Neural cell (in vitro differentiated cells): ENCODE data around the gene LPIN1. TPM values are rescaled to one million over a fixed set of nuclear protein-coding genes. Genes with fewer than 3 reads are reported as not detected.

Source experiments
- H2AFZ ChIP-seq: fragments of 200-600, 300-800 bp; sonication (generic), shearing (Covaris generic); 2 replicates; pipeline ENCODE4 v1.6.0; 2014; ENCODE audit warnings: low read depth, mild to moderate bottlenecking, antibody characterized with exemption, low read length, moderate library complexity
- H3F3A ChIP-seq: fragments of 200-600 bp; shearing (Covaris generic); 2 replicates; pipeline ENCODE4 v1.6.1; 2016; ENCODE audit warnings: mild to moderate bottlenecking, moderate library complexity, mixed read lengths, antibody characterized with exemption, low read length; ENCODE audit not compliant: insufficient read depth, poor library complexity, severe bottlenecking
- H3K27ac ChIP-seq: fragments of 200-600, 300-800 bp; sonication (generic), shearing (Covaris generic); 2 replicates; pipeline ENCODE4 v1.5.1; 2014; ENCODE audit warnings: mild to moderate bottlenecking, low read length, moderate library complexity
- H3K27me3 ChIP-seq: fragments of 300-800, 200-600 bp; sonication (generic), shearing (Covaris generic); 2 replicates; pipeline ENCODE4 v1.6.0; 2014; ENCODE audit warnings: mild to moderate bottlenecking, low read depth, low read length, moderate library complexity; ENCODE audit not compliant: insufficient read depth
- H3K36me3 ChIP-seq: fragments of 300-800, 200-600 bp; sonication (generic), shearing (Covaris generic); 2 replicates; pipeline ENCODE4 v1.5.1; 2014; ENCODE audit warnings: mild to moderate bottlenecking, antibody characterized with exemption, low read length, moderate library complexity; ENCODE audit not compliant: insufficient read depth
- H3K4me2 ChIP-seq: fragments of 300-800, 200-600 bp; sonication (generic), shearing (Covaris generic); 2 replicates; pipeline ENCODE4 v1.6.0; 2014; ENCODE audit warnings: mild to moderate bottlenecking, low read length
- H3K4me3 ChIP-seq: fragments of 300-800, 200-600 bp; sonication (generic), shearing (Covaris generic); 2 replicates; pipeline ENCODE4 v1.5.1; 2014; ENCODE audit warnings: mild to moderate bottlenecking, low read length, moderate library complexity
- H3K79me2 ChIP-seq: fragments of 200-600 bp; shearing (Covaris generic); replicated peaks from 2 replicates; pipeline ENCODE4 v1.6.0; 2014; ENCODE audit warnings: mild to moderate bottlenecking, low read length, moderate library complexity; ENCODE audit not compliant: insufficient read depth
- H3K9ac ChIP-seq: fragments of 300-800, 200-600 bp; sonication (generic), shearing (Covaris generic); 2 replicates; pipeline ENCODE4 v1.6.1; 2016; ENCODE audit warnings: mild to moderate bottlenecking, low read length, mixed read lengths
- H3K9me2 ChIP-seq: fragments of 200-600 bp; shearing (Covaris generic); 2 replicates; pipeline ENCODE4 v1.6.1; 2016; ENCODE audit warnings: mild to moderate bottlenecking, low read length, mixed read lengths; ENCODE audit not compliant: insufficient read depth
- H3K9me3 ChIP-seq: fragments of 200-600, 300-800 bp; sonication (generic), shearing (Covaris generic); 2 replicates; pipeline ENCODE4 v1.6.1; 2016; ENCODE audit warnings: mild to moderate bottlenecking, mixed run types, low read length, moderate library complexity, mixed read lengths
- H4K20me1 ChIP-seq: fragments of 200-600 bp; shearing (Covaris generic); 2 replicates; pipeline ENCODE4 v1.6.1; 2016; ENCODE audit warnings: mild to moderate bottlenecking, mixed run types; ENCODE audit not compliant: insufficient read depth
- CTCF ChIP-seq: fragments of 450-650 bp; IDR thresholded peaks from 2 replicates; pipeline ENCODE4 v1.5.1; 2014; ENCODE audit warnings: antibody characterized with exemption, mild to moderate bottlenecking, moderate library complexity; ENCODE audit not compliant: poor library complexity, severe bottlenecking
- EP300 ChIP-seq: fragments of 450-650 bp; conservative IDR thresholded peaks from 2 replicates; pipeline ENCODE4 v1.6.1; 2014; ENCODE audit warnings: antibody characterized with exemption, mild to moderate bottlenecking, moderate library complexity; ENCODE audit not compliant: poor library complexity, severe bottlenecking
- EZH2 ChIP-seq: fragments of 200-600, 300-800 bp; shearing (Covaris generic), sonication (generic); IDR thresholded peaks from 2 replicates; pipeline ENCODE4 v1.6.1; 2014; ENCODE audit warnings: antibody characterized with exemption, low read length, borderline replicate concordance, mild to moderate bottlenecking; ENCODE audit not compliant: insufficient read depth, poor library complexity, severe bottlenecking
- MXI1 ChIP-seq: fragments of 450-650 bp; conservative IDR thresholded peaks from 2 replicates; pipeline ENCODE4 v1.6.1; 2014; ENCODE audit warnings: antibody characterized with exemption, mild to moderate bottlenecking; ENCODE audit not compliant: poor library complexity, severe bottlenecking
- POLR2AphosphoS5 ChIP-seq: IDR thresholded peaks from 2 replicates; pipeline ENCODE4 v1.6.1; 2012
- RAD21 ChIP-seq: fragments of 450-650 bp; conservative IDR thresholded peaks from 2 replicates; pipeline ENCODE4 v1.6.1; 2014; ENCODE audit warnings: antibody characterized with exemption, mild to moderate bottlenecking, moderate library complexity
- REST ChIP-seq: IDR thresholded peaks from 2 replicates; pipeline ENCODE4 v1.6.1; 2012; ENCODE audit warnings: borderline replicate concordance
- SMC3 ChIP-seq: fragments of 450-650 bp; conservative IDR thresholded peaks from 2 replicates; pipeline ENCODE4 v1.6.1; 2014; ENCODE audit warnings: antibody characterized with exemption, mild to moderate bottlenecking, moderate library complexity; ENCODE audit not compliant: poor library complexity
- TAF1 ChIP-seq: IDR thresholded peaks from 2 replicates; pipeline ENCODE4 v1.6.1; 2012; ENCODE audit warnings: low read depth
- polyA minus RNA-seq: library from RNA; depleted of rRNA, polyadenylated mRNA; stranded (reverse); fragments of >200 nt; gene quantifications from 2 replicates; pipeline ENCODE4 v1.2.3, GENCODE V29; 2014
- polyA plus RNA-seq: library from polyadenylated mRNA; depleted of rRNA; stranded (reverse); fragments of >200 nt; gene quantifications from 2 replicates; pipeline ENCODE4 v1.2.3, GENCODE V29; 2014

LPIN1 gene
- 44.3 and 47.5 TPM in 2 replicates for polyA plus RNA-seq
- polyA minus RNA-seq: 61.8 and 64.4 TPM in 2 replicates

GRCh38 chr2:11746376-11746806 is at the start of gene LPIN1:
TSS of gene LPIN1 (plus strand) at chr2:11746632. CDS start at chr2:11765542, 18,910 bp downstream.
- no peaks in the 10 kb centered on the region for H3K9me2 ChIP-seq
- H3K36me3 ChIP-seq: no peaks in the 10 kb centered on the region
- H3K4me3 ChIP-seq: peak within 1 kb of the TSS; percentile 95
- peak within 1 kb of the TSS; percentile 94 for H2AFZ ChIP-seq
- no peaks in the 10 kb centered on the region for H3K9me3 ChIP-seq
- H4K20me1 ChIP-seq: no peaks in the 10 kb centered on the region
- H3K9ac ChIP-seq: peak within 1 kb of the TSS; percentile 93
- H3K27ac ChIP-seq: peak within 1 kb of the TSS; percentile 83
- no peak for TF ChIP-seq RAD21
- no peak for TF ChIP-seq EP300
- TF ChIP-seq EZH2: no peak
- TF ChIP-seq CTCF: peak; percentile 42
- peak; percentile 81 for TF ChIP-seq MXI1
- peak; percentile 88 for TF ChIP-seq POLR2AphosphoS5
- H3K79me2 ChIP-seq: peaks cover 35% of the 10 kb centered on the region
- no peaks in the 10 kb centered on the region for H3F3A ChIP-seq
- no peaks in the 10 kb centered on the region for H3K27me3 ChIP-seq
- peak within 1 kb of the TSS; percentile 97 for H3K4me2 ChIP-seq

- no peak overlapping the region for H3K9ac ChIP-seq
- H3K4me3 ChIP-seq: no peak overlapping the region
- H4K20me1 ChIP-seq: no peaks in the 10 kb centered on the region
- TF ChIP-seq MXI1 (no peak), EZH2 (no peak), POLR2AphosphoS5 (no peak), REST (no peak), EP300 (no peak), CTCF (no peak), RAD21 (no peak), TAF1 (no peak), SMC3 (no peak)
- H3K27me3 ChIP-seq: no peaks in the 10 kb centered on the region
- no peaks in the 10 kb centered on the region for H3K79me2 ChIP-seq
- H3K9me2 ChIP-seq: no peaks in the 10 kb centered on the region
- H3K27ac ChIP-seq: no peak overlapping the region
- no peaks in the 10 kb centered on the region for H3F3A ChIP-seq
- H3K36me3 ChIP-seq: no peaks in the 10 kb centered on the region
- no peaks in the 10 kb centered on the region for H3K9me3 ChIP-seq
- H3K4me2 ChIP-seq: no peak overlapping the region
- H2AFZ ChIP-seq: no peak overlapping the region
Observed at GRCh38 chr2:11696736-11697102, 49.7 kb upstream of the LPIN1 start.
